ENCODE results near the gene ZNF324B.

ZNF324B gene

GRCh38 chr19:58450856-58451357 lies 515 bp upstream of the ZNF324B start:
- H3K36me3 ChIP-seq (ENCODE audit: insufficient read depth, low read length), result peaks cover 13% of the 10 kb centered on the region
- H3K9ac ChIP-seq (ENCODE audit: low read depth, low read length), result peak overlapping the region; percentile 68
- peaks cover 4% of the 10 kb centered on the region for H3K27me3 ChIP-seq (ENCODE audit: insufficient read depth, low read length, poor library complexity)
- peak overlapping the region; percentile 86 for H2AFZ ChIP-seq (ENCODE audit: low read depth, low read length)
- ATAC-seq (ENCODE audit: insufficient read depth, low read depth), result no peak; the same call in 1 of the 3 replicates
- DNase-seq, result no peak
- no peak overlapping the region for H3K27ac ChIP-seq (ENCODE audit: low read length)
- H3K4me3 ChIP-seq (ENCODE audit: low read depth in 1 of 2, low read length in 2 of 2), result peak overlapping the region; percentile 84 to 88; a peak in 2 of 4 replicates
- H3K4me1 ChIP-seq (ENCODE audit: insufficient read depth, low read length), result peaks cover 18% of the 10 kb centered on the region
- peaks cover 8% of the 10 kb centered on the region for H3K9me3 ChIP-seq (ENCODE audit: insufficient read depth, low read length, severe bottlenecking)
- TF ChIP-seq, protein P1, sequence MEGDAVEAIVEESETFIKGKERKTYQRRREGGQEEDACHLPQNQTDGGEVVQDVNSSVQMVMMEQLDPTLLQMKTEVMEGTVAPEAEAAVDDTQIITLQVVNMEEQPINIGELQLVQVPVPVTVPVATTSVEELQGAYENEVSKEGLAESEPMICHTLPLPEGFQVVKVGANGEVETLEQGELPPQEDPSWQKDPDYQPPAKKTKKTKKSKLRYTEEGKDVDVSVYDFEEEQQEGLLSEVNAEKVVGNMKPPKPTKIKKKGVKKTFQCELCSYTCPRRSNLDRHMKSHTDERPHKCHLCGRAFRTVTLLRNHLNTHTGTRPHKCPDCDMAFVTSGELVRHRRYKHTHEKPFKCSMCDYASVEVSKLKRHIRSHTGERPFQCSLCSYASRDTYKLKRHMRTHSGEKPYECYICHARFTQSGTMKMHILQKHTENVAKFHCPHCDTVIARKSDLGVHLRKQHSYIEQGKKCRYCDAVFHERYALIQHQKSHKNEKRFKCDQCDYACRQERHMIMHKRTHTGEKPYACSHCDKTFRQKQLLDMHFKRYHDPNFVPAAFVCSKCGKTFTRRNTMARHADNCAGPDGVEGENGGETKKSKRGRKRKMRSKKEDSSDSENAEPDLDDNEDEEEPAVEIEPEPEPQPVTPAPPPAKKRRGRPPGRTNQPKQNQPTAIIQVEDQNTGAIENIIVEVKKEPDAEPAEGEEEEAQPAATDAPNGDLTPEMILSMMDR (IDR thresholded peaks at IDR 0.05; ENCODE audit: borderline replicate concordance, extremely low read depth, low read length, poor library complexity, severe bottlenecking), result no peak
- no peak for TF ChIP-seq EZH2 (IDR thresholded peaks at IDR 0.05; ENCODE audit: borderline replicate concordance, low read depth, low read length, severe bottlenecking)
- peak overlapping the region; percentile 90 for H3K4me2 ChIP-seq (ENCODE audit: insufficient read depth, low read length)
- no peaks in the 10 kb centered on the region for H4K20me1 ChIP-seq (ENCODE audit: insufficient read depth, low read length)
- H3K79me2 ChIP-seq (ENCODE audit: insufficient read depth, low read length), result 0 out of 2 replicates have a peak, but pooled peaks cover 3% of the 10 kb centered on the region

- peaks cover 30% of the 10 kb centered on the region for H3K36me3 ChIP-seq (ENCODE audit: insufficient read depth, low read length)
- H3K27ac ChIP-seq (ENCODE audit: low read length), result no peak overlapping the region
- ATAC-seq (ENCODE audit: insufficient read depth, low read depth) (no peak), DNase-seq (no peak)
- no peaks in the 10 kb centered on the region for H4K20me1 ChIP-seq (ENCODE audit: insufficient read depth, low read length)
- H3K79me2 ChIP-seq (ENCODE audit: insufficient read depth, low read length), result 0 out of 2 replicates have a peak, but pooled peaks cover 3% of the 10 kb centered on the region
- H3K27me3 ChIP-seq (ENCODE audit: insufficient read depth, low read length, poor library complexity), result peaks cover 4% of the 10 kb centered on the region
- H3K9ac ChIP-seq (ENCODE audit: low read depth, low read length), result no peak overlapping the region
- peaks cover 18% of the 10 kb centered on the region for H3K4me1 ChIP-seq (ENCODE audit: insufficient read depth, low read length)
- no peak overlapping the region for H2AFZ ChIP-seq (ENCODE audit: low read depth, low read length)
- H3K4me3 ChIP-seq (ENCODE audit: low read depth in 1 of 2, low read length in 2 of 2), result no peak overlapping the region
- H3K4me2 ChIP-seq (ENCODE audit: insufficient read depth, low read length), result no peak overlapping the region
- no peak for TF ChIP-seq EZH2 (IDR thresholded peaks at IDR 0.05; ENCODE audit: borderline replicate concordance, low read depth, low read length, severe bottlenecking)
- H3K9me3 ChIP-seq (ENCODE audit: insufficient read depth, low read length, severe bottlenecking), result peaks cover 7% of the 10 kb centered on the region
Observed at GRCh38 chr19:58453743-58454142, 2.3 kb downstream of the ZNF324B start.

- H3K4me1 ChIP-seq (ENCODE audit: insufficient read depth, low read length), result peaks cover 18% of the 10 kb centered on the region
- ATAC-seq (ENCODE audit: insufficient read depth, low read depth), result no peak
Observed at GRCh38 chr19:58455306-58455705, 3.9 kb downstream of the ZNF324B start.

DNA sequence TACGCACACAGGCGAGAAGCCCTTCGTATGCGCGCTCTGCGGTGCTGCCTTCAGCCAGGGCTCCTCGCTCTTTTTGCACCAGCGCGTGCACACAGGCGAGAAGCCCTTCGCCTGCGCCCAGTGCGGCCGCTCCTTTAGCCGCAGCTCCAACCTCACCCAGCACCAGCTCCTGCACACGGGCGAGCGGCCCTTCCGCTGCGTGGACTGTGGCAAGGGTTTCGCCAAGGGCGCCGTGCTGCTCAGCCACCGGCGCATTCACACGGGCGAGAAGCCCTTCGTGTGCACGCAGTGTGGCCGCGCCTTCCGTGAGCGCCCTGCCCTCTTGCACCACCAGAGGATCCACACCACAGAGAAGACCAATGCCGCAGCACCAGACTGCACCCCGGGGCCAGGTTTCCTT lies 4.7 kb downstream of the ZNF324B start:
- Histone ChIP-seq H3K27me3 (ENCODE audit: insufficient read depth, low read length, poor library complexity) (no peaks in the 10 kb centered on the region), H3K4me1 (ENCODE audit: insufficient read depth, low read length) (peaks cover 12% of the 10 kb centered on the region), H3K9ac (ENCODE audit: low read depth, low read length) (no peak overlapping the region), H4K20me1 (ENCODE audit: insufficient read depth, low read length) (no peaks in the 10 kb centered on the region), H3K27ac (ENCODE audit: low read length) (no peak overlapping the region), H2AFZ (ENCODE audit: low read depth, low read length) (no peak overlapping the region), H3K9me3 (ENCODE audit: insufficient read depth, low read length, severe bottlenecking) (no peaks in the 10 kb centered on the region), H3K36me3 (ENCODE audit: insufficient read depth, low read length) (peaks cover 30% of the 10 kb centered on the region), H3K4me3 (ENCODE audit: low read depth in 1 of 2, low read length in 2 of 2) (no peak overlapping the region), H3K4me2 (ENCODE audit: insufficient read depth, low read length) (no peak overlapping the region), H3K79me2 (ENCODE audit: insufficient read depth, low read length) (0 out of 2 replicates have a peak, but pooled peaks cover 3% of the 10 kb centered on the region)
- ATAC-seq (ENCODE audit: insufficient read depth, low read depth), result no peak
- DNase-seq, result no peak
- TF ChIP-seq, protein P1 (IDR thresholded peaks at IDR 0.05; ENCODE audit: borderline replicate concordance, extremely low read depth, low read length, poor library complexity, severe bottlenecking), result no peak
- no peak for TF ChIP-seq EZH2 (IDR thresholded peaks at IDR 0.05; ENCODE audit: borderline replicate concordance, low read depth, low read length, severe bottlenecking)

More at GRCh38 chr19:58455306-58455705, 3.9 kb downstream of the ZNF324B start:
- no peaks in the 10 kb centered on the region for H3K9me3 ChIP-seq (ENCODE audit: insufficient read depth, low read length, severe bottlenecking)
- H3K27ac ChIP-seq (ENCODE audit: low read length), result no peak overlapping the region
- H3K4me3 ChIP-seq (ENCODE audit: low read depth in 1 of 2, low read length in 2 of 2), result no peak overlapping the region
- H3K9ac ChIP-seq (ENCODE audit: low read depth, low read length), result no peak overlapping the region
- no peak overlapping the region for H3K4me2 ChIP-seq (ENCODE audit: insufficient read depth, low read length)
- H3K79me2 ChIP-seq (ENCODE audit: insufficient read depth, low read length), result 0 out of 2 replicates have a peak, but pooled peaks cover 3% of the 10 kb centered on the region
- no peak for DNase-seq
- peaks cover 30% of the 10 kb centered on the region for H3K36me3 ChIP-seq (ENCODE audit: insufficient read depth, low read length)
- no peaks in the 10 kb centered on the region for H4K20me1 ChIP-seq (ENCODE audit: insufficient read depth, low read length)
- no peak overlapping the region for H2AFZ ChIP-seq (ENCODE audit: low read depth, low read length)
- H3K27me3 ChIP-seq (ENCODE audit: insufficient read depth, low read length, poor library complexity), result peaks cover 4% of the 10 kb centered on the region
- no peak for TF ChIP-seq EZH2 (IDR thresholded peaks at IDR 0.05; ENCODE audit: borderline replicate concordance, low read depth, low read length, severe bottlenecking)
- TF ChIP-seq, protein P1 (IDR thresholded peaks at IDR 0.05; ENCODE audit: borderline replicate concordance, extremely low read depth, low read length, poor library complexity, severe bottlenecking), result no peak

Data from DND-41 (cell line).